ENCODE results near the gene FAF2.

FAF2 gene

DNA sequence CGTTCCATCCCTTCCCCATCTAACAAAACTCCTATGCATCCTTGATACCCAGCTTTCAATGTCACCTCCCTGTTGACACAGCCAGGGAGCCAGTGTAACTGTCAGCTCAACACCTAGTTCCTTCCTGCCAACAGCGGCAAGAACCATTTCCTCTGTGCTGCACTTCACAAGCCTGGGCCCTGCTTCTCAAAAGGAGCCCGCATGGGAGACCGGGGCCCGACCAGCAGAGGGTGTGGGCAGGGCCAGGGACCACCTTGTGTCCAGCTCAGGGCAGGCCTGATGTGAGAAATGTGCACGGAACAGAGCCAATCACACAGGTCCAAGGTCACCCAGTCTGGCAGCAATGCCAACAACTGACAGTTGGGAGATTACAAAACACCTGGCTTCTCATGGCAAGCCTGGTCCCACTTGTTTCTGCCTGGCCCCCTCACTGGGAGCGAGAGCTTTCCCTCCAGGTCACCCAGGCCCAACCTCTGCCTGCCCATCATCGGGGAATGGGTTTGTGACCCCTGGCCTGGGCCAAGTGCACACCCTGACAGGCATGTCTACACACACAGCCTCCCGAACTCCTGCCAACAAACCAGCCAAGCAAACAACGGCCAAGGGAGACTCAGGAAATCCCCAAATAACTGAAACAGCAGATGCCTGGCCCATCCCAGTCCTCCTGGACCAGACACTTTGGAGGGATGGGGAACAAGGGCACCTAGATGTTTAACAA lies 85.9 kb downstream of the FAF2 start:
- no peak for DNase-seq

DNA sequence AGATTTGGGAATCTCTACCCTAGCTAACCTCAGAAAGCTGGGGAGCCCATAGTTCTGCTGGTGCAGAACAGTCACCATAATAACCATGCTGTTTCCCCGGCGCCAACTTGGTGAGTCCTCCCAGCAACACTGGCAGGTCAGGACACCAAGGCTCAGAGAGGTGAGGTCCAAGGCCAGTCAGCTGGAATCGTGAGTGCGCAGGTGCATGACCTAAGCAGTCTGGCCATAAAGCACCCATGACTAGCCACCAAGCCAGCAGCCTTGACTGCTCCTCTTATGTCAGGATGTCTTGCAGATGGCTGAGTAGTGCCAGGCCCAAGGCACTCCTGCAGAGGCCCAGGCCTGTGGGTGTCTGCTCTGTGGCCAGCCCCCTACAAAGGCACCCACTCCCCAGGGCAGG lies 86.5 kb downstream of the FAF2 start:
- DNase-seq: no peak

DNA sequence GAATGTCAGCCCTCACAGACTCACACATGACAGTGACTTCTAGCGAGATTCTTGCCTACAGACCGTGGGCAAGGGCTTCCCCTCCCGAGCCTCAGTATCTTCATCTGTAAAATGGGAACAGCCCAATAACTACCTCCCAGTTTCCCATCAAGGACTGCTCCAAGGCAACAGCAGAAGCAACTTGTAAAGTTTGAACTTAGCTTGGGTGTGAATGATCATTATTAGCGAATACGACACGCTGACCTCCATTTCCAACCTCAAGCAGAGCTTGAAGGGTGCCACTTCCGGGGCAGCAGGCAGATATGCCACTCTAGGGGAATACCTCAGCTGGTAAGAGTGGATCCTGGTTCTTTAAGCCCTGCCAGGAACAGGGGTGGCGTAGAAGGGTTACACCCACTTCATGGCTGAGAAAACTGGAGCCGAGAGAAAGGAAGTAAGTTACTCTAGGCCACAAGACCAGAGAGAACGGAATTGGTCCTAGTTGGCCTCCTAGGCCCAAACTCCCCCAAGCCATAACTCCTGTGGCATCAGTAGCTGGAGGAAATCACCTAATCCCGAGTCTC lies 87.0 kb downstream of the FAF2 start:
- DNase-seq: no peak

DNA sequence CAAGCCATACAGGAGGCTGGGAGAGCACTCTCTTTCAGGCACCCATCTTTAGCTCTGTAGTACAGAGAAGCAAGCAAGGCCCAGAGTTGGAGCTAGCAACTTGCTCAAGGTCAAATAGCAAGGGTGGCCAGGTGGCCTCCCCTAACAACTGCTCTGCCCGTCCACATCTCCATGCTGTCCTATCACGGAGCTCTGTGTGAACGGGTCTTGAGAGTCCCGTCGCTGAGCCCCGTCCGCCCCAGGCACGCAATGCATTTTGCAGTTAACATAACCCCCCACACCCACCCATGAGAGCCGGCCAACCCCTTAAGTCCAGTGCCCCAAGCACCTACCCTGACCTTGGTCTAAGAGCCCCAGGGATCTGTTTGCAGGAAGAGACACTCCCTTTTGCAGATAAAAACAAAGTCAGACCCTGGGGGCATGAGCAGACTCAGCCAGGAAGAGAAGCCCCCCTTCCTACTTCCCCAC lies 87.5 kb downstream of the FAF2 start:
- DNase-seq: no peak

DNA sequence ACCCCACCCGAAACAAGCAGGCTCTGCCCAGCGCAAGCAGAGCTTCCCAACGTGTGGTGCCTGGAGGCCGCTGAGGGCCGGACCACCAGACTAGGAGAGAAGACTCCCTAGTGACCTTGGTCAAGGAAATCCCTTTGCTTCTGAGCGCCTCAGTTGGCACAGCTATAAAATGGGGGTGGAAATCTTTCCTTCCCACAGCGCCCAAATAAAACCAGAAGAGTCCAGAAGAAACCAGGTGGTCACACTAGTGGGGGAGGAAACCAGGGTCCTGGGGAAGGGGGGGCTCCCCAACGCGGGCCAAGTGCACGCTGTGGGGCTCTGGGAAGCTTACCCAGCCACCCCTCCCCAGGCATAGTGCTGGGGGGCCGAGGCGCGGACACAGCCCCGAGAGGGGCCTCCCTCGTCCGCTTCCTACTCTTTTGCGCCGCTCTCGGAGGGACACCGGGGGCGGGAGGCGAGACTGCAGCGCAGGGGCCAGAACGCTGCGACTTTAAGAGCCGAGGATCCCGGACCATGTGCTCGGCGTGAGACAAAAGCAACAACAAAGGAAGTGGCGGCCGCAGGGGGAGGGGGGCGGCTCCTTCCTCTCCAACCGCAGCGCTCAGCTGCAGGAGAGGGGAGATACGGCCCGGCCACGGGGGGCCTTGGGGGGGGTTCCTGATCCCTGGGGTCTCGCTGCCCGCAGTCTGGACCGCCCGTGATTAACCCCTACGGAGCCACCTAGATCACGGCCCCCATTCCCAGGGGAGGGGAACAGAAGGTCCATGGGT lies 88.1 kb downstream of the FAF2 start:
- peak; percentile 79 for DNase-seq

DNA sequence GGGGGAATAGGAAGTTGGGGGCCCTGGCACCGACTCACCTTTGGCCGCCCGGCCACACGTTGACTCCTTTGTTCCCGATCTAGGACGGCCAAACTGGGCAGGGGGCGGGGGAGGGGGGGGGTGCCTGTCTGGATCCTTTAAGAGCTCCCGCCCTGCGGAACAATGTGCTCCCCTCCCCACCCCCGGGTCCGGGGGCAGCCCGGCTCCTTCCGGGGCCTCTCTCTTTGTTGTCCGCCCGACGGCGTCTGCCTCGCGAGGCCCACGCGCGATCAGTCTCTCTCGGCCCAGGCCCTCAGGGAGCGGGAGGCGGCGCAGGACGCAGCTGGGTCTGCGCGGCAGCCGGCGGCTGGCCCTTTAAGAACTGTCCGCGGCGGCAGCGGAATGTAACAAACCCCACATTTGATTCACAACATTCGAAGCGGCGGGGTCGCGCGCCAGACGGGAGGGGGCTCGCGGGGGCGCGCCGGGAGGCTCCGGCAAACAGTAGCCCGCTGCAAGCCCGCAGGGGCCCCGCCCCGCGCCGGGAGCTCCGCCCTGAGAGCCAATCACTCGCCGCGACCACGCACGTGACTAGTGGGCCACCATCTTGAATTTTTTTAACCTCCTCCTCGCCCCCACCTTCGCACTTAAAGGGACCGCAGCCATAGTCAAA lies 88.8 kb downstream of the FAF2 start, which contains the start of gene RNF44:
RNF44 (minus strand) TSS at position 501 of the 652 bp plus-strand sequence. CDS start 4,930 bp downstream, outside the sequence.
- peak; percentile 99 for DNase-seq

DNA sequence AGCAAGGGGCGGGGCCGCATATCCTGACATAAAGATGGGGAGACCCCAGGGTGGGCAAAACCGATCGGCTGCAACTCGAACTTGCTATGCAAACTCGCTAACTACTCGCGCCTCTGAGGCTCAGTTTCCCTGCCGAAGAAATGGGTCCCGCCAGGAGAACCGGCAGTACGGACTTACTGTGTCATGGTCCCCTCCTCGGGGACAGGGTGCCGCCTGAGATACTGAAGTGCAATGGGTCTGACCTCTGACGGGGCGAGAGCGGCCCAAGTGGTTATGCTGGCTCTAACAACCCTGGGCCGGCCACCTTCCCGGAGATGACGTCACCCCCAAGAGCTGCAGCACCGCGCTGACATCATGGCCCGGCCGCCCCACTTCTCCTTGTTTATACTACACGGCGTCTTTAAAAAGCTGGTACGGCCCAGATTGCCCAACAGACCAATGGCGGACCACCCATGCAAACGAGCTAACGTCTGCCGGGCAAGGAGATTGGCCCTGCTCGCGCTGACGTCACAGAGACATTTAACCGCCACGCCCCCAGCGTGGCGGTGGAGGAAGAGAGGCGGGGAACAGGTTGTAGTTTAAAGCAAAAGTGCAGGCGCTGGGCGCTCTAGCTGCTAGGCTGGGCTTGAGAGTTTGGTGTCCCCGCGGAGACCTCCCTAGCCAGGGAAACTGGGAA lies 89.5 kb downstream of the FAF2 start:
- peak; percentile 94 for DNase-seq

DNA sequence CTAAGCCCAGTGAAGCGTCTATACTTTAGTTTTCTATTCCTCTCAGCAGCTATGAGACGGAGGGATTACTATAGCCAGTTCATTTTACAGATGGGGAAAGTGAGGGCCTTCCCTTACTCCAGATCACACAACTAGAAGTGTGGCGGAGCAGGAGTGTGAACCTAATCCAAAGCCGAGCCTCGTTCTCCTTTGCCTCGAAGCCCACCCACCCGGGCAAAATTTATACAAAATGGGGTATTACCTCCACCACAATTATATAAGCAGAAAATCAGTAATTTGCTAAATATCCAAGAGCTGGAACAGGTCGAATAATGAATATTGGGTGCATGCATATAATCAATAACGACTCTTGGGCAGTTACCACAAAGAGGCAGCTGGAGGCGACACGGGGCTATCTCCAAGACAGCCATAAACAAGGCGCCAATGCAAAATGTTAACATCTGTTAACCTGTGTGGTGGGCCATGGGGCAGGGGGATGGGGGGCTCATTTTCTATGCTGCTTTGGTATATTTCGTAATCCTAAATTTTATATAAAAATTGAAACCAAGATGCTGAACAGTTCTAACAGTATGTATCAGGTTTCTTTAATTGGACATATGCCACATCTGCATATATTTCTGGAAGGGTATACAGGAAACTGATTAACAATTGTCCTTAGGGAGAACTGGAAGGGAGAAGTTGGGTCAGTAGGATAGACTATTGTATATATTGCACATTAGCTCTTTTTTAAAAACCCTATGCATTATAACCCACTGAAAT lies 90.2 kb downstream of the FAF2 start:
- no peak for DNase-seq

DNA sequence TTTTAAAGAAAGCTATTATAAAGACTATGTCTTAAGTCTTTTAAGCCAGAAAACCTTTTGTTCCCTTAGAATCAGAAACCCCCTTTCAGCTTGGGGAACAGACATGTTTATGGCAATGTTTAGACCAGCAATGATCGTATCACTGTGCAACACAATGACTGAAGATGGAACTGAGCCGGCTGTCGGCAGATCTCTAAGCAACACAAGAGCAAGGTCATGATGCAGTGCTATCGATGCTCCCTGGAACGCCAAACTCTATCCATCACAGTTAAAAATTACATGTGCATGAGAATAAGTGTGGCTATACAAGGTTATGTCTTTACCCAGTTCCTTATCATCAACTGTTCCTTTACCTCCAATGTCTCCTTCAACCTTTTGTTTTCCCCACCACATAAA lies 90.8 kb downstream of the FAF2 start:
- DNase-seq: no peak

DNA sequence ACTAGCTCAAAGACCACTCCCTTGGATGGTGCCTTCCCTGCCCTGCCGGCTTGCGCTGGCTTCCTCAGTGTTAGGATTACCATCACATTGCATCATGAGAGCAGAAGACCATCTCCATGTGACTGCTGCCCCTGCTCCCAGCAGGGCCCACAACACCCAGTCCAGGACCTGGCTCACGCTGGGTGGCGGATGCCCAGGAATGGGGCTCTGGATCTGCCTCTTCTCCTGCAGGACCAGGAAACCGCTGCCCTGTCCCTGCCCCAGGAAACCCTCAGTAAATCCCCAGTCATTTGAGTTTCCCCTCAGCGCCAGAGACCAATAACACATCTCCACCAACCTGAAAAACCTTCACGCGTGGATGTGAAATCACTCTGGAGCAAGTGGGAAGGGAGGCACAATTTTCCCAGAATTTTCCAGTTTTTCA lies 92.3 kb downstream of the FAF2 start:
- no peak for DNase-seq

DNA sequence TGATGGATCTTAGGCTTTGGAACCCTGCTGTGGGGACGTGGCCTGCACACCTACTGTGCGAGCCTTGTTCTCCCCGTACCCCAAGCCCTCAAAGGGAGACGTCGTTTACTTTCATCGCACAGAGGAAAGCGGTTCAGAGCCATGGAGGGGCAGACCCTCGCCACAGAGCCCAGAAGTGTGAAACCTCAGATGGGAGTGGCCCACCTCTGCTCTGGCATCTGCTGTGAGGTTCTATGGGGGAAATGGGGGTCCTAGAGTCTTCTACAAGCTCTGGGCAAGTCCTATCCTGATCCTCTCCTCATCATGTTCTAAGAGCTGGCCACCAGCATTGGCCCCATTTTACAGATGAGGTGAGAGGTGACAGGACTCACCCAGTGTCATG lies 92.8 kb downstream of the FAF2 start:
- no peak for DNase-seq

DNA sequence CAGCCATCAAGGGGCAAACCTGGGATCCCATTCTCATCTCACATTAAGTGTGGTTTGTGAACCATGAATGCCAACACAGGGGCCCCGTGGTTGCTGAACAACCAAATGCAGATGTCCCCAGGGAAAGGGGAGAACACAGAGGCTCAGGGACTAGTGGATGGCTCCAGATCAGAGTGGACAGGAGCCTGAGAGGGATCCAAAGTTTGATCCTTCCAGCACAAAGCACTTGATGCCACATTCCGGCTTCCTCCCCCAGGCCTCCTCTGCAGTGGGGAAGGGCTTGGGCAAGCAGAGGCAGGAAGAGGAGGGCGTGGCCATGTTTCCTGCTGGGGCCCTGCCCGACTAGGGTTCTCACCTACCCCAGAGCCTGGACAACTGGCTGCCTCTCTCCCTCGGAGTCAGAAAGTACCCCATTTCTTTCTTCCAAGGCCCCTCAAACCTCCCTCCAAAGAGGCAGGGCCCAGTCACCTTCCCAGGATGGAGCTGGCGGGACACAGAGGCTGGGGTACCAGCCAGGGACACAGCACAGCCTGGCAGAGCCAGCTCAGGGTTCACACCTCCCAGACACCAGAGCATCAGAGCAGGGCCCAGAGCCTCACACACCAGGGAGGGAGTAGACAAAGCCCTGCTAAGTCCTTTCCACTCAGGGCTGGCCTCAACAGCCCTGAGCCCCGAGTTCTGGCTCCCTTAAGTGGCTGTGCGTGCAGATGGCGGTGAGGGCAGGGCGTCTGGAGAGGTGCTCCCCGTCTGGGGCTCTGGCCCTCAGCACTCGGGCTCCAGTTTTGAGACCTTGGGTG lies 93.4 kb downstream of the FAF2 start:
- peak; percentile 64 for DNase-seq

DNA sequence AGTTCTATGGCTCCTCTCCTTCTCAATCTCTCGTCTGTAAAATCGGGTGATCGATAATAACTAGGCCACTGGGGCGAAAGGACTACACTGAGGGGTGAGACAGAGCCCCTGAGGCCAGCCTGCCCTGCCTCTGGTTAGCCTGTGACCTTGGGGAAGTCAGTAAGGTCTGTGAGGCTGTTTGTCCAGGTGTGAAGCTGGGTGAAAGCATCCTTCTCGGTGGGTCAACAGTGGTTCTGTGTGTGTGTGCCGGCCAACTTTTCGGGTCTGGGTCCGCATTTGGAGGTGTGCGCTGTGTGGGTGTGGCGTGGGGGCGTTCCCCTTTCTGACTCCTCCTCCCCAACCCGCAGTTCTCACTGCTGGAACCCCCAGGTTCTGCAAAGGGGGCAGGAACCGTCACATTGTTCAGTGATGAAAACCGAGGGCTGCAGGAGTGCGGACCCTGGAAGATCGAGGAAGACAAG lies 94.0 kb downstream of the FAF2 start:
- DNase-seq: peak; percentile 73

DNA sequence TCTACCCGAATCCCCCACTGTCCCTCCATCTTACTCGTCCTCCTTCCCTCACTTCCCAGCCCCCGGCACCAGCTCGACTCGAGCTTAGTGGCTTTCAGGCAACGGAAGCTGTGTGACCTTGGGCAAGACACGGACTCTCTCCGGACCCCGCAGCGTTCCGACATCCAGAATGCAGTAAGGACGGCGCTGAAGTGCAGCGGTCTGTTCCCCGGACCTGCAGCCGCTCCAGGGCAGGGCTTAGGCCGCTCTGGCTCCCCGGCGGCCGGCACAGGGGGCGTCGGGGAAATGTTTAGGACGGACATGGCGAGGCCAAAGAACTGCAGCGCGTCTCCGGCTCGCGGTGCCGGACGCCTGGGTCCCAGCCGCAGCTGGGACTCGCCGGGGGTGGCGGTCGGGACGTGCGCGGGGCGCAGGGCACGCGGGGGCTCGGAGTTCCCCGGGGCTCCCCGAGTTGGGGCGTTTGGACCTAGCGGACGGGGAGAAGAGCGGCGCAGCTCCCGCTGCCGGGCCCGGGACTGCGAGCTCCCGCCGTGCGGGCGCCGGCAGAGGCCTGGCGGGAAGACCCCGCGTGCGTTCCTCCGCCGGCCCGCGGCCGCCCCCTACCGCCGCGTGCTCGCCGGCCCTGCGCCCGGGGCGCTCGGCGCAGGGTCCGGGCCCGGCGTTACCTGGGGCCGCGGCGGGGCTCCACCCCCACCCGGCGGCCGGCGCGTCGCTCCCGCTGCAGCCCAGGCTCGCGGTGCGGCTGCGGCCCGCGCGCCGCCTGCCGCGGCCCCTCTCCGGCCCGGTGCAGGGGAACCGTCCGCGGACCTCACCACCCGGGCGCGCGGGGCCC lies 94.6 kb downstream of the FAF2 start:
- peak; percentile 37 for DNase-seq

DNA sequence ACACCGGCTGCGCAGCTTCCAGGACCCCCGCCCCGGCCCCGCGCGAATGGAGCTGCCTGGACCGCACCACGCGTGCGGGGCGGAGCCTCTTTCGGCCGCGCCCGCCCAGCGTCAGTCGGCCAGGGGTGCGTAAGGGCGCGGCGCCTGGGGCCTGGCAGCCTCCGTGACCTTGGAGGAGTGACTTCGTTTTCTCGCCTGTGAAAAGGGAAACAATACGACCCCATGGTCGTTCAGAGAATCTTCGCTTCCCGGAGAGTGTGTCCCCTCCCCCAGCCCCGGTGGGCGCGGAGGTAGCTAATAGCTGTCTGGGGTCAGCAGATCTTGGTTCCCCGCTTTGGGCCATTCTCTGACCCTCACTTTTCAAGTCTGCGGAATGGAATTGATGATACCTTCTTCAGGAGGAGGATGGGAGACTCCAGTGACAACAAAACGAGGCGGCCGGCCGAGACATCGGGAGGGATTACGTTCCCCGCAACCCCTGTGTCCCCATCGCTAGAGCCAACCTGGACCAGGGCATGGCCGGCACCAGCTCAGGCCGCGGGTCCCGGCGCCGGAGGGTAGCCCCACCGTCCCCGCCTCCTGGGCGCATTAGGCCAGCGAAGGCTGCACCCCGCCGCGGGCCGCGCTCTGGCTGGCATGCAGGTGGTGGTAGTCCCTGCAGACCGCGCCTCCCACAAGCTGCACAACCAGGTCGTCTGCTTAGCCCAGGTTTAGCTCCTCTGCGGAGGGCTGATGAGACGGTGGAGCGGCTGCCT lies 95.4 kb downstream of the FAF2 start:
- DNase-seq: peak; percentile 76

DNA sequence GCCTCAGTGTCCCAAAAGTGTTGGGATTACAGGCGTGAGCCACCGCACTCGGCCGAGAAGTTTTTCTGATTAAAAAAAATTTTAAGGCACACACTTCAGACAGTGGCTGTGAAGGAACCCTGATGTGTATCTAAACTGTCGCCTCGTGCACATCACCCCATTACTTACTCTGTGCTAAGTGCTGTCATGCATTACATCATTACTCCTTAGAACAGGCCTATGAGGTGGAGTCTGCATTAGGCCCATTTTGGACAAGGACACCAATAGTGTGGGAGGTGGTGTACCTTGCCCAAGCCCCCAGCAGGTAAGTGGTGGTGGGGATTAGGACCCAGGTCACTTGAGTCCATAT lies 97.2 kb downstream of the FAF2 start:
- DNase-seq: no peak

DNA sequence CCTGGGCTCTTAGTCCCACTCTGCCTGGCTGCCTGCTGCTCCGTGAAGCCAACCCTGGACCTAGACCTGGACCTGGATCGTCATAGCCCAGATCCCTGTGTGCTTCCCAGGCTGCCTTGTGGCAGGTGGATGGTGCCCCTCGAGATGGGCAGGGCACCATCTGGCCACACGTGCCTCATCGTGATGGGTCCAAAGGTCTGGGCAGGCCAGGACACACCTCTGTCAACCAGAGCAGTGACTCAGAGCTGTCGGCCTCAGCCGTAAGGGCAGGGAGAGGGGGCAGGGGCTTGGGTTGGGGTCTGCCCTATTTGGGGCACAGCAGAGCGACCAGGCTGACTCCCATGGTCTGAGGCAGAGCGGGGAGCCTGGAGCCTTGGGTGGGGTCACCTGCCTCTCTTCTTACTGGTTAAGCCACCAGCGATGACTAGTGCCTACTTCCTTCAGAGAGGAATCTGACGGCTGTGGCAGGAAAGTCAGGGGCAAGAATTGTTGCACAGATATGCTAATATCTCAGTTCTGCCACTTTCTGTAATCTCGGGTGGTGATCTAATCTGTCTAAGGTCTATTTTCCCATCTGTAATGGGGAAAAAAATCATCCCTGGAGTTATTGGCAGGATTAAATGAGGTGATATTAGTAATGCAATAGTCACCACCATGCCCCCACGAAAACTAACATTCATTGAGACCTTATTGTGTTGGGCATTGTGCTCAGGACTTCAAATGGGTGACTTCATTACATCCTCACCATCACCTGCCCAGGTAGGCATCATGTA lies 97.7 kb downstream of the FAF2 start:
- no peak for DNase-seq

DNA sequence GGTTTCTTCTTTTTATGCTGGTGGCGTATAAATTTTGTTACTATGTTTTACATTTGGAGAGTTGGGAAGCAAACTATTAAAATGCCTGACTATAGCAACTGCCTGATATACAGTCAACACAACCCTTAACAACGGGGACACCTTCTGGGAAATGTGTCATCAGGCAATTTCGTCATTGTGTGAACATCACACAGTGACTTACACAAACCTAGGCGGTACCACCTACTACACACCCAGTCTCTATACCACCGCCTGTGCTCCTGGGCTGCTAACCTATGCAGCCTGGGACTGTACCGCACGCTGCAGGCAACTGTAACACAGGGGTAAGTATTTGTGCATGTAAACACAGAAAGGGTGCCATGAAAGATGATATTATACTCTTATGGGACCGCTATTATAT lies 99.6 kb downstream of the FAF2 start:
- no peak for DNase-seq
